IPS-15b (cell line): Measurements from ENCODE around the gene OR4X2.

ENCODE experiments used
- H3K27me3 ChIP-seq: one replicate; pipeline ENCODE4 v1.6.1; 2013; ENCODE audit warnings: low read length; ENCODE audit not compliant: control insufficient read depth, insufficient read depth
- H3K36me3 ChIP-seq: one replicate; pipeline ENCODE4 v1.6.1; 2013; ENCODE audit warnings: low read length; ENCODE audit not compliant: control insufficient read depth, insufficient read depth
- H3K4me1 ChIP-seq: one replicate; pipeline ENCODE4 v1.6.1; 2013; ENCODE audit warnings: mild to moderate bottlenecking, low read length; ENCODE audit not compliant: control insufficient read depth, insufficient read depth
- H3K4me3 ChIP-seq: one replicate; pipeline ENCODE4 v1.5.1; 2013; ENCODE audit warnings: low read depth, low read length
- H3K9ac ChIP-seq: one replicate; pipeline ENCODE4 v1.6.1; 2013; ENCODE audit warnings: low read depth, mild to moderate bottlenecking, low read length
- H3K9me3 ChIP-seq: one replicate; pipeline ENCODE4 v1.6.1; 2013; ENCODE audit warnings: mild to moderate bottlenecking, low read length; ENCODE audit not compliant: control insufficient read depth, insufficient read depth

The OR4X2 gene

GRCh38 chr11:48272606-48273005 is 27.7 kb downstream of the OR4X2 start:
- Histone ChIP-seq H3K9ac (no peak overlapping the region), H3K9me3 (no peaks in the 10 kb centered on the region), H3K27me3 (peaks cover 20% of the 10 kb centered on the region), H3K4me1 (no peaks in the 10 kb centered on the region), H3K4me3 (no peak overlapping the region), H3K36me3 (no peaks in the 10 kb centered on the region)
